Measurements from ENCODE around the gene CLEC2B. TPM values are rescaled to one million over a fixed set of nuclear protein-coding genes. Genes with fewer than 3 reads are reported as not detected.
A peak's percentile ranks its signal among the peaks of the same experiment; 100 is the strongest.
"Not testable (repeated sequence)": the region's sequence is repeated elsewhere in the genome, so short reads cannot be mapped to it uniquely, and the experiment has no call there.

CLEC2B gene
- total RNA-seq, 1 experiment from 2014 or later: not detected

GRCh38 chr12:9880532-9881078 is 11.5 kb upstream of the CLEC2B start:
- H3K4me3 Mint-ChIP-seq: no peak overlapping the region
- no peaks in the 10 kb centered on the region for H3K36me3 Mint-ChIP-seq (ENCODE audit: insufficient read depth in 1 of 3, low read depth in 3 of 3)
- H3K27ac ChIP-seq (ENCODE audit: insufficient read length, low read depth, low read length): no peak overlapping the region
- H3T11ph ChIP-seq (ENCODE audit: low read length): no peak overlapping the region
- H3K79me2 ChIP-seq (ENCODE audit: insufficient read depth, low read length): no peaks in the 10 kb centered on the region
- no peaks in the 10 kb centered on the region for H3K4me1 ChIP-seq (ENCODE audit: insufficient read depth, low read length)
- no peak overlapping the region for H2BK15ac ChIP-seq (ENCODE audit: low read depth, low read length)
- H3K79me1 ChIP-seq (ENCODE audit: insufficient read depth, low read depth, low read length, poor library complexity, severe bottlenecking): no peaks in the 10 kb centered on the region
- no peak overlapping the region for H4K8ac ChIP-seq (replicated peaks; ENCODE audit: insufficient read length, low read depth, low read length)
- H4K20me1 ChIP-seq (ENCODE audit: control insufficient read depth, insufficient read depth, insufficient read length): no peaks in the 10 kb centered on the region
- no peak overlapping the region for H3K14ac ChIP-seq (ENCODE audit: insufficient read depth, low read length)
- H4K91ac ChIP-seq (ENCODE audit: insufficient read length, low read depth, low read length): no peak overlapping the region
- H2BK20ac ChIP-seq (ENCODE audit: low read depth, low read length, poor library complexity, severe bottlenecking): no peak overlapping the region
- H3K4ac ChIP-seq (ENCODE audit: low read depth, low read length): no peak overlapping the region
- H3K27me3 Mint-ChIP-seq (ENCODE audit: low read depth): no peaks in the 10 kb centered on the region
- WGBS (ENCODE audit: extremely low coverage, insufficient read length, low lambda C conversion rate): 100% methylated on average over 1 of the region's 4 CpGs
- TF ChIP-seq CTCF (conservative IDR thresholded peaks at IDR 0.05): no peak
- H3K9me3 Mint-ChIP-seq: no peaks in the 10 kb centered on the region; a peak in 1 of 5 replicates
- no peak overlapping the region for H3K56ac ChIP-seq (ENCODE audit: insufficient read length, low read depth, low read length)
- no peaks in the 10 kb centered on the region for H3K9me3 ChIP-seq (ENCODE audit: control insufficient read depth, low read depth, low read length)
- H3K4me2 ChIP-seq (ENCODE audit: insufficient read depth, insufficient read length, low read length): no peak overlapping the region
- no peak overlapping the region for H3K9ac ChIP-seq (ENCODE audit: extremely low read depth, insufficient read length, low read length)
- peaks cover 12 to 15% of the 10 kb centered on the region in 2 experiments for H3K4me1 Mint-ChIP-seq
- no peak for DNase-seq
- no peaks in the 10 kb centered on the region for H3K23me2 ChIP-seq (ENCODE audit: insufficient read length, low read depth, low read length, poor library complexity, severe bottlenecking)
- H3K23ac ChIP-seq (ENCODE audit: insufficient read length, low read depth, low read length): no peak overlapping the region
- H4K5ac ChIP-seq (ENCODE audit: insufficient read length, low read depth, low read length): no peak overlapping the region
- no peak overlapping the region for H2BK5ac ChIP-seq (ENCODE audit: insufficient read length, low read length)
- H2BK120ac ChIP-seq (ENCODE audit: low read depth, low read length, poor library complexity, severe bottlenecking): no peak overlapping the region
- H2AK5ac ChIP-seq (ENCODE audit: insufficient read length, low read length): no peak overlapping the region
- H2AFZ ChIP-seq (ENCODE audit: low read length): no peak overlapping the region
- H3K27me3 ChIP-seq (ENCODE audit: insufficient read depth, low read length): no peaks in the 10 kb centered on the region
- peak overlapping the region in 1 of 3 experiments; percentile 69; a peak in 2 of 7 replicates for H3K27ac Mint-ChIP-seq
- no peak overlapping the region for H2BK12ac ChIP-seq (ENCODE audit: insufficient read length, low read depth, low read length)
- no peak overlapping the region for H3K18ac ChIP-seq (ENCODE audit: insufficient read length, low read depth, low read length)

DNA sequence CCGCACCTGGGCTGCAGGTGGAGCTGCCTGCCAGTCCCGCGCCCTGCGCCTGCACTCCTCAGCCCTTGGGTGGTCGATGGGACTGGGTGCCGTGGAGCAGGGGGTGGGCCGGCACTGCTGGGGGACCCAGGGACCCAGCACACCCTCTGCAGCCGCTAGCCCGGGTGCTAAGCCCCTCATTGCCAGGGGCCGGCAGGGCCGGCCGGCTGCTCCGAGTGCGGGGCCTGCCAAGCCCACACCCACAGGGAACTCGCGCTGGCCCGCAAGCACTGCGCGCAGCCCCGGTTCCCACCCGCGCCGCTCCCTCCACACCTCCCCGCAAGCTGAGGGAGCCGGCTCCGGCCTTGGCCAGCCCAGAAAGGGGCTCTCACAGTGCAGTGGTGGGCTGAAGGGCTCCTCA is 7.0 kb upstream of the CLEC2B start:
- H3K4me3 Mint-ChIP-seq; H3T11ph ChIP-seq (ENCODE audit: low read length); H2BK120ac ChIP-seq (ENCODE audit: low read depth, low read length, poor library complexity, severe bottlenecking); H3K4me2 ChIP-seq (ENCODE audit: insufficient read depth, insufficient read length, low read length); H3K79me2 ChIP-seq (ENCODE audit: insufficient read depth, low read length); H4K20me1 ChIP-seq (ENCODE audit: control insufficient read depth, insufficient read depth, insufficient read length); H2BK5ac ChIP-seq (ENCODE audit: insufficient read length, low read length); H2BK15ac ChIP-seq (ENCODE audit: low read depth, low read length); H3K14ac ChIP-seq (ENCODE audit: insufficient read depth, low read length); H3K9ac ChIP-seq (ENCODE audit: extremely low read depth, insufficient read length, low read length); H3K27me3 ChIP-seq (ENCODE audit: insufficient read depth, low read length); H3K9me3 ChIP-seq (ENCODE audit: control insufficient read depth, low read depth, low read length); H3K27me3 Mint-ChIP-seq (ENCODE audit: low read depth); H2AFZ ChIP-seq (ENCODE audit: low read length); H3K79me1 ChIP-seq (ENCODE audit: insufficient read depth, low read depth, low read length, poor library complexity, severe bottlenecking); H3K23ac ChIP-seq (ENCODE audit: insufficient read length, low read depth, low read length); H3K4ac ChIP-seq (ENCODE audit: low read depth, low read length); H3K23me2 ChIP-seq (ENCODE audit: insufficient read length, low read depth, low read length, poor library complexity, severe bottlenecking); H2BK20ac ChIP-seq (ENCODE audit: low read depth, low read length, poor library complexity, severe bottlenecking); H4K5ac ChIP-seq (ENCODE audit: insufficient read length, low read depth, low read length); H3K27ac ChIP-seq (ENCODE audit: insufficient read length, low read depth, low read length); H3K36me3 Mint-ChIP-seq (ENCODE audit: insufficient read depth in 1 of 3, low read depth in 3 of 3); H3K27ac Mint-ChIP-seq; H3K56ac ChIP-seq (ENCODE audit: insufficient read length, low read depth, low read length); H3K9me3 Mint-ChIP-seq; H2AK5ac ChIP-seq (ENCODE audit: insufficient read length, low read length); H4K8ac ChIP-seq (replicated peaks; ENCODE audit: insufficient read length, low read depth, low read length); H4K91ac ChIP-seq (ENCODE audit: insufficient read length, low read depth, low read length); H3K4me1 ChIP-seq (ENCODE audit: insufficient read depth, low read length); H2BK12ac ChIP-seq (ENCODE audit: insufficient read length, low read depth, low read length); DNase-seq; H3K18ac ChIP-seq (ENCODE audit: insufficient read length, low read depth, low read length): not testable (repeated sequence)
- H3K4me1 Mint-ChIP-seq: peaks cover 16 to 18% of the 10 kb centered on the region in 2 experiments
- no CpG with 5 or more reads among the region's 26 CpGs for WGBS (ENCODE audit: extremely low coverage, insufficient read length, low lambda C conversion rate)

All from H9 (cell line).